ENCODE data around the gene ZMYND11.

Gene ZMYND11

DNA sequence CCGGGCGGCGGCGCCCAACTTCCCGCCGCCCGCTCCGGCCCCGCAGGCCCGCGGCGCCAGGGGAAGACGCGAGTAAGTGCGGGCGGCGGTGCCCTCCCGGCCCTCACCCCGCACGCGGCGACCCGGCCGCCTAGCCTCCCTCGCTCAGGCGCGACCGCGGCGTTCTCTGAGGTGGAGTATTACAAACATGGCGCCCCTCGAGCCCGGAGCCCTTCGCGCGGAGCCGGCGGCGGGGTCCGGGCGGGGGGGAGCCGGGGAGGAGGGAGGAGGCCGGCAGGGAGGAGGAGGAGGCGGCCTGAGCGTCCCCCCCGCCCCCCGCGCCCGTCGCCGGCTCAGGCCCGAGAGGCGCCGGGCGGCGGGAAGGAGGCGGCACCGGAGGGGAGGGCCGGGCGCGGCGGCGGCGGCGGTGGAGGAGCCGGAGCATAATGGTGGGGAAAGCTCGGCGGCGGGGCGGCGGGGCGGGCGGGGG, at the start of gene ZMYND11:
ZMYND11 (plus strand) TSS at position 324 of the 469 bp plus-strand sequence. CDS start 44,558 bp downstream, outside the sequence.
- peak; percentile 38 for ATAC-seq
- Mint-ChIP-seq H3K9me3 (no peaks in the 10 kb centered on the region), H3K36me3 (ENCODE audit: low read depth) (no peaks in the 10 kb centered on the region), H3K27me3 (no peaks in the 10 kb centered on the region), H3K4me1 (peaks cover 47% of the 10 kb centered on the region), H3K27ac (peak within 1 kb of the TSS; percentile 93), H3K4me3 (peak within 1 kb of the TSS; percentile 89)
- peak; percentile 60 for DNase-seq

- no peaks in the 10 kb centered on the region for H3K36me3 Mint-ChIP-seq (ENCODE audit: low read depth)
- no peak overlapping the region for H3K27ac Mint-ChIP-seq
- H3K9me3 Mint-ChIP-seq, result no peaks in the 10 kb centered on the region
- H3K4me3 Mint-ChIP-seq, result no peak overlapping the region
- H3K27me3 Mint-ChIP-seq, result peaks cover 6% of the 10 kb centered on the region
- DNase-seq (no peak), ATAC-seq (no peak)
- no peaks in the 10 kb centered on the region for H3K4me1 Mint-ChIP-seq
Observed at GRCh38 chr10:86031-86430, 49.2 kb upstream of the ZMYND11 start.

GRCh38 chr10:87177-88080, 47.8 kb upstream of the ZMYND11 start:
- H3K27me3 Mint-ChIP-seq, result peaks cover 2% of the 10 kb centered on the region
- ATAC-seq, result no peak

DNA sequence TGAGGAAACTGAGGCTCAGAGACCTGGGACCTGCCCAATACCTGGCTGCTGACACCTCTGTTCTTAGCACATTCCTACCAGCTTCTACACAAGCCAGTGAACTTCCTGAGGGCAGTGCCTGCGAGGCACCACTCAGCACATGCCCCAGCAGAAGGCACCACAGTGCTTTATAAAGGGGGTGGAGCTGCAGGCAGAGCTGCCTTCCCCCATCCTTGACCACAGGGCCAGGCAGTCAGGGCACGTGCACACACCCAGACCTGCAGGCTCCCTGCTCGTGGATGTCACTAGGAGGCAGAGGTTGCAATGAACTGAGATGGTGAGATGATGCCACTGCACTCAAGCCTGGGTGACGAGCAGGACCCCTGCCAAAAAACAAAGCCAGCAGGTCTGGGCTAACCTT, 47.0 kb upstream of the ZMYND11 start:
- Mint-ChIP-seq H3K4me1 (no peaks in the 10 kb centered on the region), H3K4me3 (no peak overlapping the region), H3K9me3 (no peaks in the 10 kb centered on the region), H3K27me3 (peaks cover 4% of the 10 kb centered on the region), H3K36me3 (ENCODE audit: low read depth) (no peaks in the 10 kb centered on the region), H3K27ac (no peak overlapping the region)
- DNase-seq, result no peak
- no peak for ATAC-seq

More at GRCh38 chr10:87177-88080, 47.8 kb upstream of the ZMYND11 start:
- no peak for DNase-seq
- H3K36me3 Mint-ChIP-seq (ENCODE audit: low read depth), result no peaks in the 10 kb centered on the region
- H3K9me3 Mint-ChIP-seq, result no peaks in the 10 kb centered on the region
- no peaks in the 10 kb centered on the region for H3K4me1 Mint-ChIP-seq
- H3K27ac Mint-ChIP-seq, result no peak overlapping the region
- no peak overlapping the region for H3K4me3 Mint-ChIP-seq

DNA sequence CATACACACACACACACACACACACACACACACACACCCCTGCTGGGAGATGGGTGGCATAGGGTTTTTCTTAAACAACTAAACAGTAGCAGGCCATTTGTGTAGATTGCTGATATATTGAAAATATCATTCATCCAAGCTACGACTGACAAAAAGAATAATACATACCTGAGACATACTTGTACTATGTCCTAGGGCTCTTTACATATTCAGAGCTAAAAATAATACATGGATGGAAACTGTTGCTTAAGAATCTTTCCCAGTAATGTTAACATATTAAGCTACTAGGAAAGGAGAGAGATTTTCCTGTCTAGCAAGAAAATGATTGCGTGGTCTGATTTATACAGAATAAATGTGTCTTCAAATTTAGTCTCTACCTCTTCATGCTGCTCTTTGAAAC, 46.0 kb upstream of the ZMYND11 start:
- peaks cover 3% of the 10 kb centered on the region for H3K9me3 Mint-ChIP-seq
- H3K4me3 Mint-ChIP-seq, result no peak overlapping the region
- H3K27me3 Mint-ChIP-seq, result peaks cover 4% of the 10 kb centered on the region
- no peak for ATAC-seq
- no peaks in the 10 kb centered on the region for H3K4me1 Mint-ChIP-seq
- DNase-seq, result no peak
- H3K36me3 Mint-ChIP-seq (ENCODE audit: low read depth), result no peaks in the 10 kb centered on the region
- H3K27ac Mint-ChIP-seq, result no peak overlapping the region

DNA sequence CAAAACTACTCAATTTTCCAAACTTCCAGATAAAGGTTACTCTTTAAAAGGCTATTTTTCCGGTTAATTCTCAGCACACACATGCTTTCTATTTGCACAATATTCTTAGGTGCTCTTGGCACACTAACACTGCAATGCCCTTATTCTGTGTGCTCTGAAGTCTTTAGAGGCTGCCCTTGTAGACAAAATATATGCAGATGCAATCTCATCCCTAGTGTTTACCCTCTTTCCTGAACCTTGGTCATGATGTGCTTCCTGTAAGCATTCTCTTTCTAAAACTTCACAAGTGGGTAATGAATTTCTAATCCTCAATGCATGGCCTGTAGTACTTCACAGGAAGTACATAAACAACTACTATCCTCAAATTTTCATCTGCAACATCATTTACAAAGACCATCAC, 45.1 kb upstream of the ZMYND11 start:
- DNase-seq, result no peak
- Mint-ChIP-seq H3K27ac (no peak overlapping the region), H3K27me3 (peaks cover 4% of the 10 kb centered on the region), H3K4me1 (no peaks in the 10 kb centered on the region), H3K9me3 (peaks cover 12% of the 10 kb centered on the region), H3K36me3 (ENCODE audit: low read depth) (peaks cover 2% of the 10 kb centered on the region), H3K4me3 (no peak overlapping the region)
- no peak for ATAC-seq

DNA sequence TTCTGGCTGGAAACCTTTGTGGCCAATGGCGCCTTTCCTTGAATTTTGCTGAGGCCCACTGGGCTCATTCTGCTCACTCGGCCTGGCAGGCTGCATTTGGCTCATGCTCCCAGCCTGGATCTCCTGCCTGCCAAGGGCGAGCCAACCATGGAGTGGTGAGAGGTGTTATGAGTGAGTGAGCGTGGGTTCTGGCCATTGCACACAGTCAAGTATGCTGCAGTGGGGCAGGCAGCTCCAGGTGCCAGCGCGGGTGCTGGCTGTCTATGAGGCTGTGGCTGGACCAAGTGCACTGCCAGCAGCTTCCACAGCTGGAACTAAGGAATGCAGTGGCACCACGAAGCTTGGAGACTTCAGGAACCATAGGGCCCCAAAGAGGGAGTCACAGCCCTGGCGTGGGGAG, 43.9 kb upstream of the ZMYND11 start:
- ATAC-seq (no peak), DNase-seq (no peak)
- H3K4me3 Mint-ChIP-seq, result no peak overlapping the region
- H3K27ac Mint-ChIP-seq, result no peak overlapping the region
- H3K27me3 Mint-ChIP-seq, result peaks cover 4% of the 10 kb centered on the region
- peaks cover 18% of the 10 kb centered on the region for H3K9me3 Mint-ChIP-seq
- H3K36me3 Mint-ChIP-seq (ENCODE audit: low read depth), result peaks cover 2% of the 10 kb centered on the region
- H3K4me1 Mint-ChIP-seq, result no peaks in the 10 kb centered on the region

DNA sequence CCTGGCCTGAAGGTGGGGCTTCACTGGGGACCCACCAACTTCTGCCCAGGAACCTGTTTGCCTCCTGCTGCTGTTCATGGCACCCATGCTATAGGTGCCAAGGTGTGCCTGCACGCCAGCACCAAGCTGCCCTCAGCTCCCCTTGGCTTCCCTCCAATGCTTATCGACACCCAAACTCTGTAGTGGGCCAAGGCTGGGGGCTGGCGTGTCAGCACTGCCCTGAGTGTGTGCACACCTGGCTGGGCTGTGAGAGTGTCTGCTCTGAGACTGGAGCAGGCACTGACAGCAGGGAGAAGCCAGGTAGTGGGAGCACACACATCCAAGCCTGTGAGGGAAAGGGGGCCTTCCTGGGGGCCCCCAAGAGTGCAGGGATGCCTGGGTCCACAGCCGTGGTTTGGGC, 43.1 kb upstream of the ZMYND11 start:
- peaks cover 6% of the 10 kb centered on the region for H3K36me3 Mint-ChIP-seq (ENCODE audit: low read depth)
- peaks cover 24% of the 10 kb centered on the region for H3K9me3 Mint-ChIP-seq
- H3K4me1 Mint-ChIP-seq, result no peaks in the 10 kb centered on the region
- no peak for ATAC-seq
- DNase-seq, result no peak
- H3K27ac Mint-ChIP-seq, result no peak overlapping the region
- no peak overlapping the region for H3K4me3 Mint-ChIP-seq
- peaks cover 4% of the 10 kb centered on the region for H3K27me3 Mint-ChIP-seq

DNA sequence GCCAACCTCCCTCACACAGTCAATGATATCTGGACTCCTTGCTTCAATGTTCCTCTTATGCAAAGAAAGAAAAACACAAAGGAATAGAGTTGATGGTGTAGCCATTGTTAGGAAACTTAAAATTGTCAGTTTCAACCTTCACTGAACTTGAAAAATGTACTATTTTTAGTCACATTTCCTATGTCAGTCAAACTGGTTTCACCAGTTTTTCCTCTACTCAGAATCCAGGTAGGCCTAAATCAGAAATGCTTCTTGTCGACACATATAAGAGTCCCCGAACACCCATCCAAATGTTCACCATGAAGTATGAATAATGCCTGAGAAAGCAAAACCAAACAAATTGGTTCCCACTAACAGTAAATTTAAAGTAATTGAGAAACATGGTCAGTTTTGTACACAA, 42.4 kb upstream of the ZMYND11 start:
- no peak for DNase-seq
- Mint-ChIP-seq H3K36me3 (ENCODE audit: low read depth) (peaks cover 8% of the 10 kb centered on the region), H3K27ac (no peak overlapping the region), H3K4me3 (no peak overlapping the region), H3K27me3 (peaks cover 4% of the 10 kb centered on the region), H3K9me3 (peaks cover 29% of the 10 kb centered on the region), H3K4me1 (no peaks in the 10 kb centered on the region)
- ATAC-seq, result no peak

DNA sequence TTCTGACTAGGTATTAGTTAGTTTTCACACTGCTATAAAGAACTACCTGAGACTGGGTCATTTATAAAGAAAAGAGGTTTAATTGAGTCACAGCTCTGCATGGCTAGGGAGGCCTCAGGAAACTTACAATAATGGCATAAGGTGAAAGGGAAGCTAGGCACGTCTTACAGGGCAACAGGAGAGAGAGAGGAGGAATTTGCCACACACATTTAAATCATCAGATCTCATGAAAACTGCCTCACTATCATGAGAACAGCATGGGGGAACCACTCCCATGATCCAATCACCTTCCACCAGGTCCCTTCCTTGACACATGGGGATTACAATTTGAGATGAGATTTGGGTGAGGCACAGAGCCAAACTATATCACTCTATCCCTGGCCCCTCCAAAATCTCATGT, 40.6 kb upstream of the ZMYND11 start:
- no peak for ATAC-seq
- Mint-ChIP-seq H3K27ac (no peak overlapping the region), H3K9me3 (peaks cover 29% of the 10 kb centered on the region), H3K36me3 (ENCODE audit: low read depth) (peaks cover 8% of the 10 kb centered on the region), H3K27me3 (peaks cover 4% of the 10 kb centered on the region), H3K4me3 (no peak overlapping the region), H3K4me1 (no peaks in the 10 kb centered on the region)
- DNase-seq, result no peak

DNA sequence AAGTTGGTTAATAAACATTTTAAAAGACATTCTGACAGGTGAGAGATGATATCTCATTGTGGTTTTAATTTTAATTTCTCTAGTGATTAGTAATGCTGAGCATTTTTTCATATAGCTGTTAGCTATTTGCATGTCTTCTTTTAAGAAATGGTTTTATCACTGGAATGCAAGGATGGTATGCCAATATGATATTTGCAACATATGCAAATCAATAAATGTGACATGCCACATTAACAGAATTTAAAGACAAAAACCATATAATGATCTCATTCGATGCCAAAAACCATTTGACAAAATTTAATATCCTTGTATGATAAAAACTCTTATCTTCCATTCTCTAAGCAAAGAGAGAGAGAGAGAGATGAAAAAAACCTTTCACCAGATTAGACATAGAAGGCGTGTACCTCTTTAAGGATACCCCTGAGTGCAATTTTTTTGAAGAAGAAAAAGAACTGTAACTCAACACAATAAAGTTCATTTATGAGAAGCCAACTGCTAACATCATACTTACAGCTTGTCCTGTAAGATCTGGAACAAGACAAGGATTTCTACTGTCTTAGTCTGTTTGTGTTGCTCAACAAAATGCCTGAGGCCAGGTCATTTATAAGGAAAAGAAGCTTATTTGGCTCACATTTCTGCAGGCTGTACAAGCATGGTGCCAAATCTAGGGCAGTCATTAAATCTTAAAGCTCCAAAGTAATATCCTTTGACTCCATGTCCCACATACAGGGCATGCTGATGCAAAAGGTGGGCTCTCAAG, 39.7 kb upstream of the ZMYND11 start:
- Mint-ChIP-seq H3K27ac (no peak overlapping the region), H3K4me1 (no peaks in the 10 kb centered on the region), H3K27me3 (peaks cover 2% of the 10 kb centered on the region), H3K4me3 (no peak overlapping the region), H3K9me3 (peaks cover 29% of the 10 kb centered on the region), H3K36me3 (ENCODE audit: low read depth) (peaks cover 8% of the 10 kb centered on the region)
- DNase-seq, result no peak
- no peak for ATAC-seq

GRCh38 chr10:96466-96865, 38.8 kb upstream of the ZMYND11 start:
- no peak for ATAC-seq

DNA sequence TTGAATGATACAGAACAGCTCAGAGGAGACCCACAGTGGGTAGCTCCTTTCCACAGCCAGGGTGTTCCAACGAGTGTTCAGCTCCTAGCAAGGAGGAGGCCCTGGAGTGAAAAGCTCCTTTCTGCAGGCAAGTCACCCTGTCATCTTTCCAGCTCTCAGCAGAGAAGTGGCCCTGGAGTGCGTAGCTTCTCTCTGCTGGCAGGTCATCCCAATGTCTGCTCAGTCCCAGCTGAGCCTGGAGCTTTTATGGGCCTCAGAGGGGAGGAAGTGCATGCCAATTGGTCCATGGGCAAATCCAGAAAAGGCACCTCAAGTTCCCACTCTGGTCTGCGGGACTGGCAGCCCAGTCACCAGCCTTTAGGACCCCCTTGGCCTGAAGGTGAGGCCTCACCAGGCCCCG, 30.8 kb upstream of the ZMYND11 start:
- no peaks in the 10 kb centered on the region for H3K9me3 Mint-ChIP-seq
- no peak for DNase-seq
- H3K27me3 Mint-ChIP-seq, result peaks cover 2% of the 10 kb centered on the region
- H3K4me1 Mint-ChIP-seq, result peaks cover 9% of the 10 kb centered on the region
- H3K36me3 Mint-ChIP-seq (ENCODE audit: low read depth), result no peaks in the 10 kb centered on the region
- ATAC-seq, result no peak
- H3K4me3 Mint-ChIP-seq, result no peak overlapping the region
- no peak overlapping the region for H3K27ac Mint-ChIP-seq

More at GRCh38 chr10:96466-96865, 38.8 kb upstream of the ZMYND11 start:
- no peak for DNase-seq
- Mint-ChIP-seq H3K4me3 (no peak overlapping the region), H3K9me3 (peaks cover 29% of the 10 kb centered on the region), H3K4me1 (no peaks in the 10 kb centered on the region), H3K36me3 (ENCODE audit: low read depth) (peaks cover 8% of the 10 kb centered on the region), H3K27me3 (peaks cover 2% of the 10 kb centered on the region), H3K27ac (no peak overlapping the region)

DNA sequence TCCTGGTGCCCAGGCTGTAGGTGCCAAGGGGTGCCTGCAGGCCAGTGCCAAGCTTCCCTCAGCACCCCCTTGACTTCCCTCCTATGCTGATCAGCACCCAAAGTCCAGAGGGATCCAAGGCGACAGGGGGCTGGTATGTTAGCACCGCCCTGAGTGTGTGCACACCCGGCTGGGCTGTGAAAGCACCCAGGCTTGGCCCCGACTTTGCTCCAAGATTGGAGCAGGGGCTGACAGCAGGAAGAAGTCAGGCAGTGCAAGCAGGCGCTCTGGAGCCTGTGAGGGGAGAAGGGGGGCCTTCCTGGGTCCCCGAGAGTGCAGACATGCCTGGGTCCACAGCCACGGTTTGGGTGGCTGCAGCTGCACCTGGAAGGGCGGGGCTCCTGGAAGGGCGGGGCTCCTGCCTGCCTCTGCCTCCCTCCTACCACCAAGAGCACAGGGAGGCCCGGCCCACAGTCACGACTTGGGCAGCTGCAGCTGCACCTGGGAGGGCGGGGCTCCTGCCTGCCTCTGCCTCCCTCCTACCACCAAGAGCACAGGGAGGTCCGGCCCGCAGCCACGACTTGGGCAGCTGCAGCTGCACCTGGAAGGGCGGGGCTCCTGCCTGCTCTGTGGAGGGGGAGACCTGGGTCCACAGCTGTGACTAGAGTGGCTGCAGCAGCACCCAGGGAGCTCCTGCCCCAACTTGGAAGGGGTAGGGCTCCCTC, 30.2 kb upstream of the ZMYND11 start:
- ATAC-seq (no peak), DNase-seq (no peak)
- Mint-ChIP-seq H3K4me1 (peaks cover 9% of the 10 kb centered on the region), H3K27ac (no peak overlapping the region), H3K9me3 (no peaks in the 10 kb centered on the region), H3K4me3 (no peak overlapping the region), H3K36me3 (ENCODE audit: low read depth) (no peaks in the 10 kb centered on the region), H3K27me3 (peaks cover 2% of the 10 kb centered on the region)
